Hindlimb muscle (tissue), 1 donor: ENCODE results near the gene SLC4A8. TPM values are rescaled to one million over a fixed set of nuclear protein-coding genes. Genes with fewer than 3 reads are reported as not detected.

Source experiments
- DNase-seq: peaks from one replicate; pipeline ENCODE4 v3.0.0-alpha.2; 2013
- polyA plus RNA-seq: library from polyadenylated mRNA; unstranded; fragments of 120-200 nt; gene quantifications from one replicate; pipeline ENCODE4 v1.2.1, GENCODE V29; 2013; ENCODE audit not compliant: insufficient read length

The SLC4A8 gene
- polyA plus RNA-seq, 1 donor: 1.4 TPM

DNA sequence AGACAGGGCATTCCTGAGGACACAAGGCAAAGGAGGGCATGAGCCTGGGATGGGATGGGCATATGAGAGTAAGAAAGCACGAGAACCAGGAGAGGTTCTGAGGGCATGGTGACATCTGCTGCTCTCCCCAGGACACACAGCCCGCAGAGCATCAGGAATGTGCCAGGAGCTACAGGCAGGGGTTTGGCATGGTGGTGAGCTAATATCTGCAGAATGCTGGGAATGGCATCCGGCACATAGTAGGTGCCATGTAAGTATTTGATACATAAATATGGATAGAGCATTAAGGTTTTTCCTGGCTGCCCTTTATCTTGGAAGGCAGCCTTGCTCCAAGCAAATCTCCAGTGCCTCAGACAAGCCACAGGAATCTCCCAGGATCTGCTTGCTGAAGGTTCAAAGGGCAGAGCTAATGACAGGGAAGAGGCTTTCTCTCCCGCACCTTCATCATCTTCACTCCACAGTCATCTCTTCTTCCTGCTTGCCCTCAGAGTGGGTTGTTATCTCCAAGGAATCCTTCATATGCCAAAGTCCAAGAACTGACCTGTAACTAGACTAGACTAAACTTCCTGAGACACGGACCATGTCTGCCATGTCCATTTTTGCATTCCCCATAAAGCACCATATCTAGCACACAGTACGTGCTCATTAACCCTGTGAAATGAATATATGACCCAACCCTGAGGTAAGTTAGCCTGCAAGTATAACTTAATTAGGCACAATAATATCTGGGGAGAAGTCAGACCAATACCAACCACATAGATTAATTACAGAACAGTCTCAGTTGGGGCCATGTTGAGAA is 104.4 kb downstream of the SLC4A8 start:
- no peak for DNase-seq

DNA sequence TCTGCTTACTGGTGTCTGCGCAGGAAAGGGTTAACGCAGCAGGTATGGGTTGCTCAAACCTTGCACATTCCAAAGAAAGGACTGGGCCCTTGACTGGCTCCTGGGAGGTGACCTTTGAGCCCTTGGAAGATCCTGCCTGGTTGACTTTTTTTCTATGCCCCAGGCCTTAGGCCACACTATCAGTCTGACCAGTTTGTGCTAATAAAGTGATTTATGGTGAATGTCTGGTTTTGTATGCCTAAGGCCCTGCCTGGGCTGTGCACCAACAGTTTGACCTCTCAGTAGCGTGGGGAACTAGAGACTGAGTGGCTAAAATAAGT is 105.0 kb downstream of the SLC4A8 start:
- no peak for DNase-seq

GRCh38 chr12:51530208-51530607 is 105.6 kb downstream of the SLC4A8 start:
- no peak for DNase-seq

DNA sequence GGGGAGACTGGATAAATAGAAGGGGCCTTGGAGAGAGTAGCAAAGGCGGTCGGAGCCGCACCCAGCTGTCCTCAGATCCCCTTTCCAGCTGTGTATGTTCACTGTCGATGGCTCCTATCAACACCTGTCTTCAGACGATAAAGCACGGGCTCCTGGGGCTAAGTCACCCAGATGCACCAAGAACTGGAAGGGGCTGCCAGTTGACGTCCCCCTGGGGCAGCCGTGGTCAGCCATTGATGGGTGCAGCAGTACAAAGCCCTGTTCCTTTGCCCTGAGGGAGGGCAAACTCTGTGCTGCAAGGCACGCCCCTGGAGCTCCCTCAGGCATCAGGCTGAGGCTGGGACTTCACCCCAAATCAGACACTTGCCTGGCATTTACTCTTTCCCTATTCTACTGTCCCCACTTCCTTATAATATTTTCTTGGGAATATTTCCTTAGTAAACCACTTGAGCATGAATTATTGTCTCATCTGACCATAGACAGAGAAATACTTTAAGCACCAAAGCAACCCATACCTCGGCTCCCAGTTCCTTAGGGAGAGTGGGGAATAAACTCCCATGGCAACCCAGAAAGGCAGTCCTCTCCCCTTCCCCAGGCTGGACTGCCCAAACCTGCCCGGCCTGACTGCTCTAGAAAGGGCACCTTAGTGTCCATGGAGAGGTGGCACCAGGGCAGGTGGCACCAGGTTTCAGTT is 106.8 kb downstream of the SLC4A8 start:
- DNase-seq: no peak

DNA sequence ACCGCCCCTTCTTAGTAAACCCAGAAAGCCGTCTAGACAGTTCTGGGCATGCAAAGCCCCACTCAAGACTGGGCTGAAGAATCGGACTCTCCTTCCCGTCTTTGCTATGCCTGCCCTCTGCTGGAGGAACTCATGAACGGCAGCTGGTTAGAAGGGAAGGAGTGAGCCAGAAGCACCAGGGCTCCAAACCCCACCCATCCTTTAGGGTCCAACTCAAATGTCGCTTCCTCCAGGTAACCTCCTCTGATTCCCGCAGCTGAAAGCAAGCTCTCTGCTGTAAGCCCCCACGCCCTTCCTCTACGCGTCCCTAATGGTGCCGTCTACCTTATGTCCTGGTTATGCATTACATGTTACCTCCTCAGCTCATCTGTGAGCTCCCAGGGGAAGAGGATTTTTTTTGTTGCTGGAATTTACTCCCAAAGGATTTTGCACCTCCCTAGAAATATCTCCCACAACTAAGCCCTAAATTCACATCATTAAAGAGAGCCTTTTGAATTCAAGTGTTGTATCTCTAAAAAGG is 107.4 kb downstream of the SLC4A8 start:
- DNase-seq: peak; percentile 82

DNA sequence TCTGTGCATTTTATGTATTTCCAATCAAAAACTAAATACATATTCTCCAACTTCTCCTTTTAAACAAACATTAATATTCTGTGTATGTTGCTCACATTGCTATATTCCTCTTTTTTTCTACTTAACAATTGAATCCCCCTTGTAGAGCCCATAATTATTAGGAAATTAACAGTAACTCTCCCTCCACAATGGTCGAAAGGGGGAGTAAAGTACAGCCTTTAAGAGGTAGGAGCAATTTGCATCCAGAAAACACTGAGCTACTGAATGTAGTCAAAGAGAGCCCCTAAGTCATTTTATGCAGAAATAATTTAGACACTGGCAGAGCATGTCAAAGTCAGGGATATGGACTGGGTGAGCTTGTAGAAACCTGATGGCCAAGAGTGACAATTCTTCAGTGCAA is 109.2 kb downstream of the SLC4A8 start:
- no peak for DNase-seq

DNA sequence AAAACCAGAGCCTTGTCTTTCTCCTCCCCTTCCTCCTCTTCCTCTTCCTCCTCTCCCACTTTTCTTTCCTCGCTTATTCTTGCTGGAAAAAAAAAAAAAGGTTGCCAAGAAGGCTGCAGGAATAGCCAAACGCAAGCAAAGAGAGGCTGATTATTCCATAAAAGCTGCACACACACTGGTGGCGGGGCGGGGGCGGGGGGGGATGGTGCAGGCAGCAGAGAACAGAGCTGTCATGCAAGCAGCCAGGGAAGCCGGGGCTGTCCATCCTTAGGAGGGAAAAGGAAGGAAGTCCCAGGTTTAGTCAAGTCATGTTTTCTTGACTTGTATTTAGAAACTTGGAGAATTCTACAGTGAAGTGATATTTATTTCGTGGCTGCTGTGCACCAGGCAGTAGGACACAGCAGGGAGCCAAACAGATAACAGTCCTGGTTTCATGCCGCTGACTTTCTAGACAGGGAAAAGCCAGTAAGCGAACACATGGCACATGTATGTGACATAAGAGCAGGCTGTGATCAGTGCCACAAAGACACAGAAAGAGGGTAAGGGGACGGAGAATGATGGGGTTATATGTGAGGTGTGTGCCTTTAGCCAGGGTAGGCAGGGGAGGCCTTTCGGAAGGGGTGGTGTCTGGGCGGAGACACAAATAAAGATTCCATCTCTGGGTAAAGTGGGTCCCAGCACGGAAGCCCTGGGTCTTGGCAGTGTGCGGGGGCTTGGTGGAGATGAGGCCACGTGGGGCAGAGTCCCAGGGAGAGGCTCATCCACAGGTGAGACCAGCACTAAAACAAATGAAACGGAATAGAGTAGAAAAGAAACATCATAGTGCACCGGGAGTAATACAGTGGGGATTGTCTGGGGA is 109.8 kb downstream of the SLC4A8 start:
- DNase-seq: no peak

DNA sequence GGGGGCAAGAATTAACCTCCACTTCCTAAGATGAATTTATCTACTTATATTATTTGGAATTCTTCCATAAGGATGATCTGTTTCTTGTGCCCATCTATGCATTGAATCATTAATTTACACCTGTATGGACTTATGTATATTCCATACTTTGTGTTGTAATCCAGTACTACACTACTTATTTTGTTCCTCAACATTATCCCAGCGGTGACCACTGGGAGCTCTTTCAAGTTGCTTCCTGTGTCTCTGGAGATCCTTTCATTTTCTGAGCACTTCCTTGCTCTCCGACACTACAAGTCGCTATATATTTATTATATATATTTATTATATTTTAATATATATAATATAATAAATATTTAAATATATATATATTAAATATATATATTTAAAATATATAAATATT is 111.5 kb downstream of the SLC4A8 start:
- DNase-seq: no peak

GRCh38 chr12:51538149-51538548 is 113.5 kb downstream of the SLC4A8 start:
- no peak for DNase-seq

GRCh38 chr12:51538599-51538998 is 114.0 kb downstream of the SLC4A8 start:
- DNase-seq: no peak

DNA sequence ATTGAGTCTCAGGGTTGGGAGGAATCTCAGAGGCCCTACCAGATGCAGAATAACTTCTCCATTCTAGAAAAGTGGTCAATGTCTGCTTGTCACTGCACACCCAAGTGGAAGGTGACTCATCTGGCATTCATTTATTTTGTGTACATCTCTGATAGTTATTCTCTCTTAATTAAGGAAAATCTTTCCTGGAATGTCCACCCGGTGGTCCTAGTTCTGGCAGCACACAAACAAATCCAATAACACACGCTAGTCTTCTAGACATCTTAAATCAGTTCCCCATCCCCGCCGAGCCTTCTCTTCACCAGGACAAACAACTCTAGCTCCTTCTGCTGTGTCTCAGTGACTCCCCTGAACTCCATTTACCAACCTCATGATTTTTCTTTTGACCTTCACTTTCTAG is 116.4 kb downstream of the SLC4A8 start:
- DNase-seq: no peak

DNA sequence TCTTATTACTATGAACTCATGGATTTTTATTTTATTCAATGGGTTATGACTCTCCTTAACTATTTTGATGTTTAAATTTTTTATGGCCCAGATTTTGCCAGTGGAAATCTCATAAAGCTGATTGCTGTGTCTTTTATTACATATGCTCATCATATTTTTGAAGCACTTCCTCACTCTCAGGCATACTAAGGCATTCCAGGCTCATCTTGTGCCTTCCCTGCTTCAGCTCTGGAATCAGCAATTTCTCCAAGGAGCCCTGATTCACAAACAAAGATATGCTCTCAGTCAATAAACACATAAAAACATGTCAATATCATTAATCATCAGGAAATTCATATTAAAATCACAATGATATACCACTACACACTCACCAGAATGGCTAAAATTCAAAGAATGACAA is 121.5 kb downstream of the SLC4A8 start:
- no peak for DNase-seq

DNA sequence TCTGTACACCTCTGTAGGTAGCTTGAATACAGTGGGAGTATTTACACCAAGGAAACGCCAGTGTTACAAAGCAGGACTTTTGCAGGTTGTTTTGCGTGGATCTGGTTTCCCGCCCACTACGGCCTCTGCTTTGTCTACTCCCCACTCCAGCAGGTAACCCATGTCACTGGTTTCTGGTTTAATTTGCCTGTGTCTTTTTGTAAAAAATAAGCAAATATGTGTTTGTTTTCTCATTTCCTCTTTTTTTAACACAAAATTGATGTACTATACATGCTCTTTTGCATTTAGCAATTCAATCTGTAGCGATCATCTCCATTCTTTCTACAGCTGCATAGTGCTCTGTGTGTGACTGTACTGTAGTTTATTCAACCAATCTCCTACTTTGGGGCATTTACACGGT is 123.0 kb downstream of the SLC4A8 start:
- no peak for DNase-seq

DNA sequence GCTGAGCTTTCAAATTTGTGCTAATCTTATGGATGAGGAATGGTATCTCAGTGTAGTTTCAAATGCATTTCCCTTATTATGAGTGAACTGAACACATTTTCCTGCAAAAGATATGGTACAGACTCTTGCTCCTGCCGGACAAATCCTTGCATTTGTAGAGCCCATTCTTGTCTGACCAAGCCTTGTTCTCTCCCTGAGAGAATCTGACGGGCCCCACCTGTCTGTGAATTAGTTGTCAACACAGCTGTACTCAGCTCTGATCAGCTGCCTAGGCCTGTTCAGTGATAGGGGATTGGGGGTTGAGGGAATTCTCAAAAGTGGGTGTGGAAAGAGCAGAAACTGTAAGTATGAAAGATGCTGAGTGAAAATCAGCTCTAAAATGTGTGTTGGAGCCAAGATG is 123.6 kb downstream of the SLC4A8 start:
- no peak for DNase-seq

DNA sequence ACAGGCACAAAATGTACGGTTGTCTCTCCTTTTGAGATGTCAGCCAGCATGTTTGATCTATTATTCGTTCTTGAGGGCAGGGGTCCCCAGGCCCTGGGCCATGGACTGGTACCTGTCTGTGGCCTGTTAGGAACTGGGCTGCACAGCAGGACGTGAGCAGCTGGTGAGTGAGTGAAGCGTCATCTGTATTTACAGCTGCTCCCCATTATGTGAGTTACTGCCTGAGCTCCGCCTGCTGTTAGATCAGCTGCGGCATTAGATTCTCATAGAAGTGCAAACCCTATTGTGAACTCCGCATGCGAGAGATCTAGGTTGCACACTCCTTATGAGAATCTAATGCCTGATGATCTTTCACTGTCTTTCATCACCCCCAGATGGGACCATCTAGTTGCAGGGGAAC is 125.0 kb downstream of the SLC4A8 start:
- no peak for DNase-seq

Other genes with a start within 250 kb of the SLC4A8 start
- 10.1 TPM for gene POU6F1, start 206.8 kb upstream of the SLC4A8 start, polyA plus RNA-seq
- 77.8 TPM for gene DAZAP2, start 186.0 kb upstream of the SLC4A8 start, polyA plus RNA-seq
- 5.8 TPM for gene SMAGP, start 154.4 kb upstream of the SLC4A8 start, polyA plus RNA-seq
- gene BIN2, start 100.7 kb upstream of the SLC4A8 start, polyA plus RNA-seq: 3.0 TPM
- gene CELA1, start 78.2 kb upstream of the SLC4A8 start, polyA plus RNA-seq: not detected
- 0.57 TPM for gene GALNT6, start 33.4 kb upstream of the SLC4A8 start, polyA plus RNA-seq
- gene SCN8A, start 166.4 kb downstream of the SLC4A8 start, polyA plus RNA-seq: 0.25 TPM